K562 (cell line): ENCODE results near the gene BPTF. TPM values are rescaled to one million over a fixed set of nuclear protein-coding genes. Genes with fewer than 3 reads are reported as not detected.
A peak's percentile ranks its signal among the peaks of the same experiment; 100 is the strongest.
"Not testable (repeated sequence)": the region's sequence is repeated elsewhere in the genome, so short reads cannot be mapped to it uniquely, and the experiment has no call there.

Source experiments
- ATAC-seq: fragments of 200-7000 bp; cut with Tn5 transposase; 3 replicates; pipeline ENCODE4 v1.9.1; 2020; ENCODE audit warnings: moderate library complexity
- BruUV-seq: library from RNA; stranded (reverse); fragments of 400-500 nt; replicated peaks from 2 replicates; lab custom pipeline; 2021; lab: Mats Ljungman, UMichigan
- CTCF ChIA-PET: fragments of 300-600 bp; formaldehyde crosslinking; extraction: SDS; loops from one replicate; lab custom pipeline; 2021; ENCODE audit warnings: low intra/inter-chr PET ratio; lab: Yijun Ruan, JAX
- POLR2A ChIA-PET: fragments of 300-600, 350-650 bp; sonication (Branson Sonifier 250); formaldehyde crosslinking; extraction: SDS; loops from one replicate; lab custom pipeline; 2021; ENCODE audit warnings: antibody characterized with exemption, inconsistent platforms; lab: Yijun Ruan, JAX
- DNase-seq, 4 experiments: peaks; one replicate each; pipeline versions ENCODE4 v3.0.0 to v3.0.0-alpha.2; 2011 to 2018; ENCODE audit warnings: low spot score in 3 of 4, mixed read lengths in 3 of 4; ENCODE audit errors: extremely low read depth in 1 of 4
- FAIRE-seq: peaks from 2 replicates; lab custom pipeline; 2011; peaks lifted over from hg19 to GRCh38; lab: Jason Lieb, UNC
- H2AFZ ChIP-seq: 2 replicates; pipeline ENCODE4 v1.6.0; 2011; ENCODE audit warnings: low read depth, low read length, control low read depth, inconsistent platforms
- H3K27ac ChIP-seq: fragments of 200-600 bp; 3 replicates; pipeline ENCODE4 v1.8.0; 2011; ENCODE audit warnings: low read depth, mild to moderate bottlenecking, control low read depth, inconsistent platforms, low read length, moderate library complexity, mixed read lengths; ENCODE audit errors: extremely low read depth
- H3K27me3 ChIP-seq, 2 experiments: fragments of 300-600 bp in 1 of 2; 2 replicates in 1 of 2; 3 replicates in 1 of 2; pipeline versions ENCODE4 v1.6.0 to v1.8.0; 2011; ENCODE audit warnings: inconsistent platforms in 2 of 2, low read length in 2 of 2, mild to moderate bottlenecking in 1 of 2, mixed read lengths in 1 of 2, moderate library complexity in 1 of 2; ENCODE audit not compliant: control insufficient read depth in 2 of 2, insufficient read depth in 2 of 2
- H3K36me3 ChIP-seq: fragments of 300-600 bp; 3 replicates; pipeline ENCODE4 v1.8.0; 2011; ENCODE audit warnings: mild to moderate bottlenecking, low read length, inconsistent platforms; ENCODE audit not compliant: control insufficient read depth, insufficient read depth
- H3K4me1 ChIP-seq, 2 experiments: fragments of 200-600 bp in 1 of 2; replicated peaks in 1 of 2; 2 replicates in 1 of 2; 3 replicates in 1 of 2; pipeline versions ENCODE4 v1.5.1 to v1.8.0; 2011; ENCODE audit warnings: inconsistent platforms in 2 of 2, low read length in 2 of 2, mild to moderate bottlenecking in 1 of 2, mixed read lengths in 1 of 2, moderate library complexity in 1 of 2; ENCODE audit not compliant: control insufficient read depth in 2 of 2, insufficient read depth in 2 of 2
- H3K4me2 ChIP-seq: 2 replicates; pipeline ENCODE4 v1.6.1; 2011; ENCODE audit warnings: low read length, control low read depth, inconsistent platforms, mixed read lengths; ENCODE audit not compliant: insufficient read depth
- H3K4me3 ChIP-seq: fragments of 200-600 bp; sonication (generic), shearing (Covaris generic); 2 replicates; pipeline ENCODE4 v1.5.1; 2016; ENCODE audit warnings: control low read depth, inconsistent platforms
- H3K79me2 ChIP-seq: fragments of 200-600 bp; 3 replicates; pipeline ENCODE4 v1.8.0; 2011; ENCODE audit warnings: low read length, inconsistent platforms; ENCODE audit not compliant: control insufficient read depth, insufficient read depth
- H3K9ac ChIP-seq, 2 experiments: 2 replicates each; pipeline versions ENCODE4 v1.6.0 to v1.6.1; 2011; ENCODE audit warnings: low read depth in 2 of 2, low read length in 2 of 2, control low read depth in 1 of 2, inconsistent platforms in 1 of 2, mild to moderate bottlenecking in 1 of 2, mixed read lengths in 1 of 2; ENCODE audit not compliant: insufficient read depth in 1 of 2
- H3K9me1 ChIP-seq: one replicate; pipeline ENCODE4 v1.6.0; 2011; ENCODE audit warnings: inconsistent platforms, mild to moderate bottlenecking, low read length, moderate library complexity; ENCODE audit not compliant: control insufficient read depth, insufficient read depth
- H3K9me3 ChIP-seq: replicated peaks from 2 replicates; pipeline ENCODE4 v1.5.1; 2011; ENCODE audit warnings: low read depth, low read length, inconsistent platforms; ENCODE audit not compliant: control insufficient read depth, insufficient read depth
- H4K20me1 ChIP-seq: replicated peaks from 2 replicates; pipeline ENCODE4 v1.6.1; 2011; ENCODE audit warnings: low read length, inconsistent platforms, mixed read lengths; ENCODE audit not compliant: control insufficient read depth, insufficient read depth
- CC2D1A ChIP-seq: fragments of 450-650 bp; IDR thresholded peaks from 2 replicates; pipeline ENCODE4 v1.6.1; 2017; ENCODE audit warnings: mild to moderate bottlenecking
- NR2C1 ChIP-seq, 2 experiments: fragments of 450-650 bp; IDR thresholded peaks; 2 replicates each; pipeline ENCODE4 v1.6.1; 2017; ENCODE audit warnings: mild to moderate bottlenecking in 2 of 2, antibody characterized with exemption in 1 of 2, inconsistent platforms in 1 of 2, missing compliant biosample characterization in 1 of 2, missing genetic modification characterization in 1 of 2
- PYGO2 ChIP-seq: fragments of 450-650 bp; IDR thresholded peaks from 2 replicates; pipeline ENCODE4 v1.6.1; 2016; ENCODE audit warnings: mild to moderate bottlenecking, missing genetic modification characterization, moderate library complexity, missing compliant biosample characterization
- RAD21 ChIP-seq, 2 experiments: fragments of 250-450 bp in 1 of 2; fragments of 450-650 bp in 1 of 2; sonication (Bioruptor Pico) in 1 of 2; formaldehyde crosslinking in 1 of 2; IDR thresholded peaks in 1 of 2; conservative IDR thresholded peaks in 1 of 2; 2 replicates each; pipeline versions ENCODE4 v1.4.0 to v1.8.0; 2020 to 2022; ENCODE audit warnings: mild to moderate bottlenecking in 2 of 2, moderate library complexity in 1 of 2
- SIN3B ChIP-seq: fragments of 450-650 bp; IDR thresholded peaks from 2 replicates; pipeline ENCODE4 v1.6.1; 2017; ENCODE audit warnings: low read depth, mild to moderate bottlenecking, moderate library complexity
- XRCC5 ChIP-seq: fragments of 200-400 bp; formaldehyde crosslinking; IDR thresholded peaks from 2 replicates; pipeline ENCODE4 v1.6.1; 2017; ENCODE audit warnings: low read depth, mild to moderate bottlenecking, low read length
- ZBTB1 ChIP-seq: sonication (generic); formaldehyde crosslinking; IDR thresholded peaks from 2 replicates; pipeline ENCODE4 v1.8.1; 2023; ENCODE audit warnings: missing genetic modification reagents, low read depth, mild to moderate bottlenecking, borderline replicate concordance
- WGBS: fragments of 100-300 bp; shearing (Covaris generic); methylation state at CpG from one replicate; pipeline ENCODE4 v1.1.6; 2016; ENCODE audit warnings: low coverage, mixed read lengths; ENCODE audit not compliant: insufficient coverage; ENCODE audit errors: missing lambda C conversion rate; 5-methylcytosine and 5-hydroxymethylcytosine counted together
- in situ Hi-C: fragments of 300-500 bp; cut with MboI; formaldehyde crosslinking; loops from 4 replicates; pipeline ENCODE4 v1.15.0; 2018; ENCODE audit warnings: inconsistent platforms, mixed read lengths
- intact Hi-C: fragments of 100-400 bp; cut with micrococcal nuclease; formaldehyde crosslinking; loops from 2 replicates; pipeline ENCODE4 v1.14.2; 2022
- polyA plus RNA-seq, 8 experiments: library from polyadenylated mRNA; depleted of rRNA in 4 of 8; stranded (reverse) in 5 of 8; unstranded in 3 of 8; fragments of >200 nt; fragmentation: Nextera tagmentation in 2 of 8; fragmentation: Illumina TruSeq in 1 of 8; extraction: Ambion mirVana in 2 of 8; extraction: Trizol in 1 of 8; gene quantifications; 2 replicates each; pipeline versions ENCODE4 v1.2.1 to v1.2.3, GENCODE V29; 2011 to 2014; ENCODE audit warnings: inconsistent platforms in 1 of 8, missing spikeins in 1 of 8
- total RNA-seq, 7 experiments: library from RNA; depleted of rRNA in 6 of 7; stranded (reverse); fragments of >200 nt in 6 of 7; fragmentation: Illumina TruSeq in 2 of 7; extraction: Trizol in 2 of 7; gene quantifications; 2 replicates each; pipeline versions ENCODE4 v1.2.1 to v1.2.3, GENCODE V29; 2011 to 2021; ENCODE audit warnings: low replicate concordance in 1 of 7
- TF ChIP-seq, protein P1 (sequence below): sonication (generic); formaldehyde crosslinking; IDR thresholded peaks from 2 replicates; pipeline ENCODE4 v1.8.1; 2023; ENCODE audit warnings: mild to moderate bottlenecking, missing genetic modification reagents

Gene BPTF
- total and polyA plus RNA-seq, 9 of the 15 experiments (the other 6 are each of a cell fraction or from before 2014, with no cell fraction given), result 12.5 to 52.1 (median 26.9) TPM

DNA sequence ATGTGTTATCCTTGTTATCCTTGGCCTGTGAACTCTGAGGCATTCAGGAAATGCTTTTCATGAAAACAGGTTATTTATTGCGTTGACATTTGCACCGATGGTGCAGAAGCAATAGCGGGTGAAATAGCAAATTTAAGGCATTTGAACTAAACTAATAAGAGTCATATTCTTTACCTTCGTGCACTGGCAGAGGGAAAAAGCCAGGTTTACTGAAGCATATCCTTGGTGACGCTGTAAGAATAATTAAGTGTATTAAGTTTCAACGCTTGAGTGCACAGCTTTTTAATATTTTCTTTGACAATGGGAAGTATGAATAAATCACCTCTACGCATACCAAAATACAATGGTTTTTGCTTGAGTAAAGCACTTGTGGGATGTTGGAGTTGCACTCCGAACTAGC, 196.7 kb downstream of the BPTF start:
- Histone ChIP-seq H3K4me2 (no peak overlapping the region), H4K20me1 (no peaks in the 10 kb centered on the region), H3K4me1 (peaks cover 6 to 10% of the 10 kb centered on the region in 2 experiments; a peak in 4 of 5 replicates), H3K9me1 (no peaks in the 10 kb centered on the region), H3K9ac (no peak overlapping the region), H3K27ac (no peak overlapping the region), H3K36me3 (no peaks in the 10 kb centered on the region), H3K4me3 (no peak overlapping the region), H3K9me3 (no peaks in the 10 kb centered on the region), H3K27me3 (no peaks in the 10 kb centered on the region), H2AFZ (no peak overlapping the region), H3K79me2 (no peaks in the 10 kb centered on the region)
- in situ Hi-C loops, result no loop called here
- no peak for ATAC-seq
- ChIA-PET POLR2A (interaction anchor here (1.1 kb wide), 1 partner anchor 14 kb away, joined by 3 read pairs; no protein-coding TSS in a partner anchor), CTCF (no interaction called here)
- no peak for TF ChIP-seq ZBTB1 (CRISPR knock-in tag)
- TF ChIP-seq NR2C1 (IDR thresholded peaks at IDR 0.05), result no peak
- no peak for TF ChIP-seq NR2C1 (tag; IDR thresholded peaks at IDR 0.05)
- TF ChIP-seq XRCC5, result no peak
- no peak for TF ChIP-seq SIN3B
- TF ChIP-seq PYGO2 (tag), result no peak
- FAIRE-seq, result no peak
- no peak for DNase-seq
- no TSS peak for BruUV-seq
- 92% methylated on average over 8 of the region's 8 CpGs for WGBS
- intact Hi-C loops, result no loop called here

DNA sequence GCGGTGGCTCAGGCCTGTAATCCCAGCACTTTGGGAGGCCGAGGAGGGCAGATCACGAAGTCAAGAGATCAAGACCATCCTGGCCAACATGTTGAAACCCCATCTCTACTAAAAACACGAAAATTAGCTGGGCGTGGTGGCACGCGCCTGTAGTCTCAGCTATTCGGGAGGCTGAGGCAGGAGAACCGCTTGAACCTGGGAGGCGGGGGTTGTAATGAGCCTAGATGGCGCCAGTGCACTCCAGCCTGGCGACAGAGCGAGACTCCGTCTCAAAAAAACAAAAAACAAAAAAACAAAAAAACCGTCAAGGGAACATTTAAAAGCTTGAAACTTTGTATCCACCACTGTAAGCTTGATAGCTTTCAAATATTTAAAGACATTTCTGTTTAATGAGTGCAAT, 197.2 kb downstream of the BPTF start:
- intact Hi-C loops, H2AFZ ChIP-seq, H3K4me2 ChIP-seq, H4K20me1 ChIP-seq, BruUV-seq, H3K9me3 ChIP-seq, FAIRE-seq, H3K4me1 ChIP-seq, H3K36me3 ChIP-seq, H3K4me3 ChIP-seq, DNase-seq, H3K79me2 ChIP-seq, CTCF ChIA-PET, ATAC-seq, H3K27ac ChIP-seq, in situ Hi-C loops, H3K9me1 ChIP-seq, H3K27me3 ChIP-seq, H3K9ac ChIP-seq: not testable (repeated sequence)
- POLR2A ChIA-PET, result interaction anchor here (1.1 kb wide), 1 partner anchor 14 kb away, joined by 3 read pairs; no protein-coding TSS in a partner anchor
- TF ChIP-seq RAD21 (CRISPR knock-in tag; conservative IDR thresholded peaks at IDR 0.05 in 1 of 2, IDR thresholded peaks at IDR 0.05 in 1 of 2), result peak in 1 of 2 experiments; percentile 11; a peak in 1 of 4 replicates
- TF ChIP-seq CC2D1A, result 0 out of 2 replicates have a peak, but pooled peaks have one; percentile 50
- TF ChIP-seq, protein P1, sequence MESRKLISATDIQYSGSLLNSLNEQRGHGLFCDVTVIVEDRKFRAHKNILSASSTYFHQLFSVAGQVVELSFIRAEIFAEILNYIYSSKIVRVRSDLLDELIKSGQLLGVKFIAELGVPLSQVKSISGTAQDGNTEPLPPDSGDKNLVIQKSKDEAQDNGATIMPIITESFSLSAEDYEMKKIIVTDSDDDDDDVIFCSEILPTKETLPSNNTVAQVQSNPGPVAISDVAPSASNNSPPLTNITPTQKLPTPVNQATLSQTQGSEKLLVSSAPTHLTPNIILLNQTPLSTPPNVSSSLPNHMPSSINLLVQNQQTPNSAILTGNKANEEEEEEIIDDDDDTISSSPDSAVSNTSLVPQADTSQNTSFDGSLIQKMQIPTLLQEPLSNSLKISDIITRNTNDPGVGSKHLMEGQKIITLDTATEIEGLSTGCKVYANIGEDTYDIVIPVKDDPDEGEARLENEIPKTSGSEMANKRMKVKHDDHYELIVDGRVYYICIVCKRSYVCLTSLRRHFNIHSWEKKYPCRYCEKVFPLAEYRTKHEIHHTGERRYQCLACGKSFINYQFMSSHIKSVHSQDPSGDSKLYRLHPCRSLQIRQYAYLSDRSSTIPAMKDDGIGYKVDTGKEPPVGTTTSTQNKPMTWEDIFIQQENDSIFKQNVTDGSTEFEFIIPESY (CRISPR knock-in tag), result peak; percentile 89
- WGBS, result 87% methylated on average over 15 of the region's 15 CpGs
